Testis (tissue), 2 donors: ENCODE data around the gene SLC34A3.

Experiments used
- POLR2A ChIP-seq: fragments of 450-650 bp; IDR thresholded peaks from one replicate; pipeline ENCODE4 v1.6.1; 2017; ENCODE audit warnings: antibody characterized with exemption, mild to moderate bottlenecking, moderate library complexity
- TF ChIP-seq, protein P1 (sequence below), 3 experiments: fragments of 450-650 bp in 2 of 3; fragments of 200-600 bp in 1 of 3; sonication (generic) in 1 of 3; IDR thresholded peaks; one replicate each; pipeline ENCODE4 v1.5.1; 2016 to 2019; ENCODE audit warnings: antibody characterized with exemption in 3 of 3, mild to moderate bottlenecking in 2 of 3, moderate library complexity in 1 of 3

GRCh38 chr9:137199411-137200121, 31.1 kb upstream of the SLC34A3 start:
- TF ChIP-seq, protein P1, sequence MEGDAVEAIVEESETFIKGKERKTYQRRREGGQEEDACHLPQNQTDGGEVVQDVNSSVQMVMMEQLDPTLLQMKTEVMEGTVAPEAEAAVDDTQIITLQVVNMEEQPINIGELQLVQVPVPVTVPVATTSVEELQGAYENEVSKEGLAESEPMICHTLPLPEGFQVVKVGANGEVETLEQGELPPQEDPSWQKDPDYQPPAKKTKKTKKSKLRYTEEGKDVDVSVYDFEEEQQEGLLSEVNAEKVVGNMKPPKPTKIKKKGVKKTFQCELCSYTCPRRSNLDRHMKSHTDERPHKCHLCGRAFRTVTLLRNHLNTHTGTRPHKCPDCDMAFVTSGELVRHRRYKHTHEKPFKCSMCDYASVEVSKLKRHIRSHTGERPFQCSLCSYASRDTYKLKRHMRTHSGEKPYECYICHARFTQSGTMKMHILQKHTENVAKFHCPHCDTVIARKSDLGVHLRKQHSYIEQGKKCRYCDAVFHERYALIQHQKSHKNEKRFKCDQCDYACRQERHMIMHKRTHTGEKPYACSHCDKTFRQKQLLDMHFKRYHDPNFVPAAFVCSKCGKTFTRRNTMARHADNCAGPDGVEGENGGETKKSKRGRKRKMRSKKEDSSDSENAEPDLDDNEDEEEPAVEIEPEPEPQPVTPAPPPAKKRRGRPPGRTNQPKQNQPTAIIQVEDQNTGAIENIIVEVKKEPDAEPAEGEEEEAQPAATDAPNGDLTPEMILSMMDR (IDR thresholded peaks at IDR 0.05), result no peak
- TF ChIP-seq POLR2A, result no peak
